Thoracic aorta (tissue), 2 donors: ENCODE data around the gene SMIM8. TPM values are rescaled to one million over a fixed set of nuclear protein-coding genes. Genes with fewer than 3 reads are reported as not detected.
"Not testable (repeated sequence)": the region's sequence is repeated elsewhere in the genome, so short reads cannot be mapped to it uniquely, and the experiment has no call there.

Experiments
- ATAC-seq: fragments of 150-250 bp; one replicate; pipeline ENCODE4 v1.8.0; 2017; ENCODE audit warnings: low read depth; ENCODE audit not compliant: insufficient number of reproducible peaks, low FRiP score
- DNase-seq: peaks from one replicate; pipeline ENCODE4 v3.0.0-alpha.2; 2020; ENCODE audit warnings: low spot score
- H3K27ac ChIP-seq, 2 donors: fragments of 200-600 bp; sonication (generic); 1 replicate in 1 of 2; 2 replicates in 1 of 2; pipeline ENCODE4 v1.5.1; 2016; ENCODE audit warnings: mild to moderate bottlenecking in 2 of 2, moderate library complexity in 2 of 2
- H3K27me3 ChIP-seq: fragments of 200-600 bp; sonication (generic); replicated peaks from 2 replicates; pipeline ENCODE4 v1.6.0; 2016; ENCODE audit warnings: mild to moderate bottlenecking; ENCODE audit not compliant: insufficient read depth
- H3K36me3 ChIP-seq: fragments of 200-600 bp; sonication (generic); one replicate; pipeline ENCODE4 v1.5.1; 2016
- H3K4me1 ChIP-seq, 2 donors: fragments of 200-600 bp; sonication (generic); 1 replicate in 1 of 2; 2 replicates in 1 of 2; pipeline versions ENCODE4 v1.5.1 to v1.6.0; 2016; ENCODE audit warnings: low read depth in 2 of 2, mild to moderate bottlenecking in 1 of 2; ENCODE audit not compliant: control insufficient read depth in 1 of 2
- H3K4me3 ChIP-seq: fragments of 200-600 bp; sonication (generic); 2 replicates; pipeline ENCODE4 v1.5.1; 2016; ENCODE audit warnings: mild to moderate bottlenecking
- H3K9me3 ChIP-seq: fragments of 200-600 bp; sonication (generic); 2 replicates; pipeline ENCODE4 v1.5.1; 2016
- CTCF ChIP-seq: fragments of 200-600 bp; sonication (generic); IDR thresholded peaks from one replicate; pipeline ENCODE4 v1.5.1; 2019; ENCODE audit warnings: antibody characterized with exemption
- total RNA-seq, 2 donors: library from RNA; depleted of rRNA; stranded (reverse); fragments of >200 nt; gene quantifications; one replicate each; pipeline versions ENCODE4 v1.1.0 to v1.2.3, GENCODE V29; 2016

Gene SMIM8
- total RNA-seq, 2 donors from 2014 or later = 4.3 to 9.0 TPM

- no peak for TF ChIP-seq CTCF
Observed at GRCh38 chr6:87289571-87289970, 32.8 kb upstream of the SMIM8 start.

GRCh38 chr6:87291883-87292282 is 30.5 kb upstream of the SMIM8 start:
- no peak for ATAC-seq
- DNase-seq = no peak
- no peaks in the 10 kb centered on the region for H3K4me1 ChIP-seq
- no peaks in the 10 kb centered on the region for H3K36me3 ChIP-seq
- no peak overlapping the region for H3K27ac ChIP-seq
- H3K27me3 ChIP-seq = no peaks in the 10 kb centered on the region
- TF ChIP-seq CTCF = no peak
- H3K4me3 ChIP-seq = no peak overlapping the region
- H3K9me3 ChIP-seq = no peaks in the 10 kb centered on the region

More at GRCh38 chr6:87289571-87289970, 32.8 kb upstream of the SMIM8 start:
- ATAC-seq = no peak
- Histone ChIP-seq H3K36me3 (no peaks in the 10 kb centered on the region), H3K27ac (no peak overlapping the region), H3K4me3 (no peak overlapping the region), H3K9me3 (no peaks in the 10 kb centered on the region), H3K4me1 (no peaks in the 10 kb centered on the region), H3K27me3 (no peaks in the 10 kb centered on the region)
- DNase-seq = no peak

- H3K4me1 ChIP-seq = no peaks in the 10 kb centered on the region
- DNase-seq (no peak), ATAC-seq (no peak)
- TF ChIP-seq CTCF = no peak
- H3K4me3 ChIP-seq = no peak overlapping the region
- H3K9me3 ChIP-seq = no peaks in the 10 kb centered on the region
- no peak overlapping the region for H3K27ac ChIP-seq
- H3K27me3 ChIP-seq = no peaks in the 10 kb centered on the region
- H3K36me3 ChIP-seq = no peaks in the 10 kb centered on the region
Observed at GRCh38 chr6:87293526-87293925, 28.9 kb upstream of the SMIM8 start.

- ATAC-seq (no peak), DNase-seq (no peak)
- no peak for TF ChIP-seq CTCF
- Histone ChIP-seq H3K9me3 (no peaks in the 10 kb centered on the region), H3K27me3 (no peaks in the 10 kb centered on the region), H3K27ac (no peak overlapping the region), H3K4me3 (no peak overlapping the region), H3K4me1 (no peaks in the 10 kb centered on the region), H3K36me3 (no peaks in the 10 kb centered on the region)
Observed at GRCh38 chr6:87297119-87297518, 25.3 kb upstream of the SMIM8 start.

GRCh38 chr6:87301277-87301676 is 21.1 kb upstream of the SMIM8 start:
- not testable (repeated sequence) for H3K27me3 ChIP-seq, H3K9me3 ChIP-seq, DNase-seq, H3K36me3 ChIP-seq, ATAC-seq, H3K4me1 ChIP-seq, H3K27ac ChIP-seq, H3K4me3 ChIP-seq

- DNase-seq = no peak
Observed at GRCh38 chr6:87308970-87309369, 13.4 kb upstream of the SMIM8 start.

More at GRCh38 chr6:87308970-87309369, 13.4 kb upstream of the SMIM8 start:
- H3K27ac ChIP-seq = no peak overlapping the region
- H3K27me3 ChIP-seq = no peaks in the 10 kb centered on the region
- no peak for ATAC-seq
- H3K36me3 ChIP-seq = no peaks in the 10 kb centered on the region
- TF ChIP-seq CTCF = no peak
- H3K4me3 ChIP-seq = no peak overlapping the region
- H3K9me3 ChIP-seq = no peaks in the 10 kb centered on the region
- no peaks in the 10 kb centered on the region for H3K4me1 ChIP-seq
